Mesenchymal stem cell (in vitro differentiated cells and primary cell): ENCODE results near the gene METAP1.

Experiments
- DNase-seq: peaks from one replicate; pipeline ENCODE4 v3.0.0-alpha.2; 2013
- H2AFZ ChIP-seq: one replicate; pipeline ENCODE4 v1.6.1; 2013; ENCODE audit warnings: low read depth, mild to moderate bottlenecking, control low read depth, inconsistent platforms, low read length, moderate library complexity
- H2AK5ac ChIP-seq: 2 replicates; pipeline ENCODE4 v1.6.1; 2013; ENCODE audit warnings: low read length, moderate library complexity, mild to moderate bottlenecking, inconsistent platforms; ENCODE audit not compliant: severe bottlenecking
- H2BK120ac ChIP-seq: one replicate; pipeline ENCODE4 v1.6.1; 2013; ENCODE audit warnings: low read depth, mild to moderate bottlenecking, inconsistent platforms, low read length, moderate library complexity
- H2BK12ac ChIP-seq, 2 experiments: one replicate each; pipeline ENCODE4 v1.6.1; 2013; ENCODE audit warnings: inconsistent platforms in 2 of 2, low read length in 2 of 2, mild to moderate bottlenecking in 2 of 2, moderate library complexity in 2 of 2, control low read depth in 1 of 2
- H2BK15ac ChIP-seq: one replicate; pipeline ENCODE4 v1.6.1; 2013; ENCODE audit warnings: mild to moderate bottlenecking, low read depth, inconsistent platforms; ENCODE audit not compliant: poor library complexity, severe bottlenecking
- H2BK5ac ChIP-seq: 2 replicates; pipeline ENCODE4 v1.6.1; 2013; ENCODE audit warnings: low read depth, mild to moderate bottlenecking, low read length, control low read depth, inconsistent platforms; ENCODE audit not compliant: poor library complexity, severe bottlenecking
- H3K14ac ChIP-seq, 2 experiments: one replicate each; pipeline ENCODE4 v1.6.1; 2013; ENCODE audit warnings: inconsistent platforms in 2 of 2, low read length in 2 of 2, control low read depth in 1 of 2, mild to moderate bottlenecking in 1 of 2, moderate library complexity in 1 of 2
- H3K18ac ChIP-seq, 2 experiments: one replicate each; pipeline ENCODE4 v1.6.1; 2013; ENCODE audit warnings: inconsistent platforms in 2 of 2, low read length in 2 of 2, control low read depth in 1 of 2, low read depth in 1 of 2, mild to moderate bottlenecking in 1 of 2
- H3K23ac ChIP-seq, 2 experiments: one replicate each; pipeline ENCODE4 v1.6.1; 2013; ENCODE audit warnings: inconsistent platforms in 2 of 2, low read length in 2 of 2, mild to moderate bottlenecking in 2 of 2, moderate library complexity in 2 of 2, control low read depth in 1 of 2
- H3K27ac ChIP-seq: 2 replicates; pipeline ENCODE4 v1.5.1; 2013; ENCODE audit warnings: mild to moderate bottlenecking, moderate library complexity, low read length, control low read depth, inconsistent platforms; ENCODE audit not compliant: poor library complexity, severe bottlenecking
- H3K27me3 ChIP-seq, 2 experiments: 2 replicates each; pipeline versions ENCODE4 v1.6.1 to v1.7.0; 2013; ENCODE audit warnings: low read length in 2 of 2, mild to moderate bottlenecking in 2 of 2, moderate library complexity in 2 of 2, control low read depth in 1 of 2, inconsistent platforms in 1 of 2; ENCODE audit not compliant: control insufficient read depth in 1 of 2, insufficient read depth in 1 of 2
- H3K36me3 ChIP-seq, 2 experiments: 2 replicates each; pipeline versions ENCODE4 v1.6.1 to v1.7.0; 2013; ENCODE audit warnings: low read length in 2 of 2, control low read depth in 1 of 2, inconsistent platforms in 1 of 2, low read depth in 1 of 2, mild to moderate bottlenecking in 1 of 2; ENCODE audit not compliant: insufficient read depth in 2 of 2, control insufficient read depth in 1 of 2
- H3K4ac ChIP-seq, 2 experiments: one replicate each; pipeline ENCODE4 v1.6.1; 2013; ENCODE audit warnings: inconsistent platforms in 2 of 2, low read length in 2 of 2, mild to moderate bottlenecking in 2 of 2, moderate library complexity in 2 of 2, control low read depth in 1 of 2, low read depth in 1 of 2
- H3K4me1 ChIP-seq: 2 replicates; pipeline ENCODE4 v1.6.1; 2013; ENCODE audit warnings: low read depth, low read length, control low read depth; ENCODE audit not compliant: control insufficient read depth, insufficient read depth
- H3K4me2 ChIP-seq: 2 replicates; pipeline ENCODE4 v1.6.1; 2013; ENCODE audit warnings: low read length, mild to moderate bottlenecking, inconsistent platforms; ENCODE audit not compliant: poor library complexity, severe bottlenecking
- H3K4me3 ChIP-seq, 2 experiments: 2 replicates each; pipeline versions ENCODE4 v1.5.1 to v1.7.0; 2013; ENCODE audit warnings: low read length in 2 of 2, mild to moderate bottlenecking in 2 of 2, control low read depth in 1 of 2, low read depth in 1 of 2; ENCODE audit not compliant: insufficient read depth in 1 of 2
- H3K79me1 ChIP-seq: replicated peaks from 2 replicates; pipeline ENCODE4 v1.6.1; 2013; ENCODE audit warnings: mild to moderate bottlenecking, control low read depth, low read length, inconsistent platforms; ENCODE audit not compliant: poor library complexity, severe bottlenecking
- H3K9ac ChIP-seq: 2 replicates; pipeline ENCODE4 v1.7.0; 2013; ENCODE audit warnings: mild to moderate bottlenecking, low read length, moderate library complexity
- H3K9me3 ChIP-seq: 2 replicates; pipeline ENCODE4 v1.7.0; 2013; ENCODE audit warnings: mild to moderate bottlenecking, low read length; ENCODE audit not compliant: control insufficient read depth
- H4K8ac ChIP-seq: one replicate; pipeline ENCODE4 v1.6.1; 2013; ENCODE audit warnings: inconsistent platforms, mild to moderate bottlenecking, low read length, moderate library complexity
- H4K91ac ChIP-seq: one replicate; pipeline ENCODE4 v1.6.1; 2013; ENCODE audit warnings: mild to moderate bottlenecking, low read length, inconsistent platforms
- WGBS: methylation state at CpG from one replicate; pipeline ENCODE4 v1.1.7; 2013; ENCODE audit warnings: mixed read lengths; 5-methylcytosine and 5-hydroxymethylcytosine counted together

METAP1 gene

GRCh38 chr4:99052902-99053301, 57.4 kb downstream of the METAP1 start:
- DNase-seq: peak; percentile 36
- H3K79me1 ChIP-seq: peaks cover 21% of the 10 kb centered on the region

GRCh38 chr4:99054428-99054994, 59.0 kb downstream of the METAP1 start:
- Histone ChIP-seq H3K4ac (no peak overlapping the region), H3K9ac (no peak overlapping the region), H2AFZ (no peak overlapping the region), H3K9me3 (no peaks in the 10 kb centered on the region), H2AK5ac (no peak overlapping the region), H3K4me2 (no peak overlapping the region), H3K18ac (no peak overlapping the region), H3K27ac (no peak overlapping the region), H2BK12ac (no peak overlapping the region), H4K91ac (no peak overlapping the region), H2BK15ac (no peak overlapping the region), H3K36me3 (peaks cover 20 to 77% of the 10 kb centered on the region in 2 experiments), H3K23ac (no peak overlapping the region), H3K4me1 (peaks cover 3% of the 10 kb centered on the region), H3K14ac (no peak overlapping the region), H4K8ac (no peak overlapping the region), H3K4me3 (no peak overlapping the region), H2BK5ac (no peak overlapping the region), H2BK120ac (no peak overlapping the region), H3K27me3 (no peaks in the 10 kb centered on the region), H3K79me1 (peaks cover 18% of the 10 kb centered on the region)
- WGBS: 100% methylated on average over 2 of the region's 3 CpGs
- DNase-seq: no peak

More at GRCh38 chr4:99052902-99053301, 57.4 kb downstream of the METAP1 start:
- Histone ChIP-seq H3K27me3 (no peaks in the 10 kb centered on the region), H3K23ac (no peak overlapping the region), H2BK15ac (no peak overlapping the region), H2BK120ac (no peak overlapping the region), H4K8ac (no peak overlapping the region), H3K4me2 (no peak overlapping the region), H2BK12ac (no peak overlapping the region), H3K14ac (no peak overlapping the region), H2BK5ac (no peak overlapping the region), H3K27ac (no peak overlapping the region), H3K18ac (no peak overlapping the region), H3K4me1 (peaks cover 1% of the 10 kb centered on the region), H3K9ac (peak overlapping the region; percentile 30), H3K4ac (no peak overlapping the region), H2AFZ (no peak overlapping the region), H4K91ac (no peak overlapping the region), H3K4me3 (no peak overlapping the region), H3K9me3 (no peaks in the 10 kb centered on the region), H3K36me3 (peaks cover 18 to 76% of the 10 kb centered on the region in 2 experiments), H2AK5ac (no peak overlapping the region)

GRCh38 chr4:99058228-99058627, 62.7 kb downstream of the METAP1 start:
- H3K4me3 ChIP-seq: no peak overlapping the region
- H3K4me2 ChIP-seq: no peak overlapping the region
- no peak overlapping the region for H4K8ac ChIP-seq
- no peak overlapping the region for H2BK12ac ChIP-seq
- H3K79me1 ChIP-seq: peaks cover 9% of the 10 kb centered on the region
- no peak overlapping the region for H4K91ac ChIP-seq
- no peak overlapping the region for H2BK15ac ChIP-seq
- no peak overlapping the region for H2AFZ ChIP-seq
- H3K27me3 ChIP-seq: no peaks in the 10 kb centered on the region
- no peaks in the 10 kb centered on the region for H3K9me3 ChIP-seq
- H2BK120ac ChIP-seq: no peak overlapping the region
- no peak overlapping the region for H3K4ac ChIP-seq
- no peak overlapping the region for H3K18ac ChIP-seq
- peaks cover 6% of the 10 kb centered on the region for H3K4me1 ChIP-seq
- H3K27ac ChIP-seq: peak overlapping the region; percentile 99
- H3K36me3 ChIP-seq: peaks cover 8 to 66% of the 10 kb centered on the region in 2 experiments
- DNase-seq: no peak
- no peak overlapping the region for H2BK5ac ChIP-seq
- H2AK5ac ChIP-seq: peak overlapping the region; percentile 80
- H3K23ac ChIP-seq: no peak overlapping the region
- 94% methylated on average over 2 of the region's 2 CpGs for WGBS
- no peak overlapping the region for H3K9ac ChIP-seq
- H3K14ac ChIP-seq: no peak overlapping the region

GRCh38 chr4:99059550-99059949, 64.0 kb downstream of the METAP1 start:
- Histone ChIP-seq H2BK15ac (no peak overlapping the region), H3K27me3 (no peaks in the 10 kb centered on the region), H2AK5ac (peak overlapping the region; percentile 94), H3K18ac (no peak overlapping the region), H2BK5ac (peak overlapping the region; percentile 94), H3K4me2 (no peak overlapping the region), H4K91ac (no peak overlapping the region), H3K36me3 (peaks cover 11 to 60% of the 10 kb centered on the region in 2 experiments), H3K27ac (peak overlapping the region; percentile 99), H3K4me3 (no peak overlapping the region), H3K23ac (no peak overlapping the region), H2BK120ac (no peak overlapping the region), H3K9ac (peak overlapping the region; percentile 24), H3K14ac (no peak overlapping the region), H3K9me3 (no peaks in the 10 kb centered on the region), H3K4me1 (peaks cover 6% of the 10 kb centered on the region), H2BK12ac (peak overlapping the region in 1 of 2 experiments; percentile 77), H4K8ac (peak overlapping the region; percentile 13), H3K79me1 (peaks cover 9% of the 10 kb centered on the region), H2AFZ (no peak overlapping the region), H3K4ac (no peak overlapping the region)
- 92% methylated on average over 1 of the region's 1 CpG for WGBS
- no peak for DNase-seq
